ENCODE measurements around the gene FOXN1. TPM values are rescaled to one million over a fixed set of nuclear protein-coding genes. Genes with fewer than 3 reads are reported as not detected.

The FOXN1 gene
- total and polyA plus RNA-seq, 2 experiments from 2014 or later, result 0.87 TPM; not detected in 1

DNA sequence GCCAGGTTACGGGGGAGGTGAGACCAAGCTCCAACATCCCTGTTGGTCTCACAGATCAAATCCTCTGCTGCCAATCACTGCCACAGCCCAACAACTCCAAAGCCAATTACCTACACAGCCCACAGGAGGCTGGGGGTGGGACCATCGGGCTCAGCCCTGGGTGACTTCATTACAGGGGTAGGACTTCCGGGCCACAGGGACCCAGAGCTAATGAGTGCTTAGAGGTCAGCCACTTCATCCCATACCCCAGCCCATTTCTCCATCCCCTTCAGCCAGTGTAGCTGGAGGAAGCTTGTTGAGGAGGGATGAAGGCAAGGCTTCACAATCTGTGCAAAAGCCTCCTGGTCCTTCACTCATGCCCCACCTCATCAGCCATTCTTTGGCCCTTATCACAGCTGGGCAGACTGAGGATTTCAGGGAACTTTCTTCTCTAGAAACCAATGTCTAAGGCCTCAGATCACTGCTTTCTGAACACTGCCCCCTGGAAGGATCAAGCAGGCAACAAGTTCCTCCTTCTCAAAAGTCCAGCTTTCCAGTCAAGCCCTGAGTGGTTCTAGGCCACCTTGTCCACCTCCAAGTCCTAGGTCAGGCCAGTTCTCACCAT is 5.8 kb downstream of the FOXN1 start:
- TF ChIP-seq EZH2phosphoT487 (IDR thresholded peaks at IDR 0.05; ENCODE audit: low read depth, severe bottlenecking, unreplicated experiment) (no peak), EZH2 (IDR thresholded peaks at IDR 0.05; ENCODE audit: borderline replicate concordance) (no peak)
- TF ChIP-seq, protein P1, sequence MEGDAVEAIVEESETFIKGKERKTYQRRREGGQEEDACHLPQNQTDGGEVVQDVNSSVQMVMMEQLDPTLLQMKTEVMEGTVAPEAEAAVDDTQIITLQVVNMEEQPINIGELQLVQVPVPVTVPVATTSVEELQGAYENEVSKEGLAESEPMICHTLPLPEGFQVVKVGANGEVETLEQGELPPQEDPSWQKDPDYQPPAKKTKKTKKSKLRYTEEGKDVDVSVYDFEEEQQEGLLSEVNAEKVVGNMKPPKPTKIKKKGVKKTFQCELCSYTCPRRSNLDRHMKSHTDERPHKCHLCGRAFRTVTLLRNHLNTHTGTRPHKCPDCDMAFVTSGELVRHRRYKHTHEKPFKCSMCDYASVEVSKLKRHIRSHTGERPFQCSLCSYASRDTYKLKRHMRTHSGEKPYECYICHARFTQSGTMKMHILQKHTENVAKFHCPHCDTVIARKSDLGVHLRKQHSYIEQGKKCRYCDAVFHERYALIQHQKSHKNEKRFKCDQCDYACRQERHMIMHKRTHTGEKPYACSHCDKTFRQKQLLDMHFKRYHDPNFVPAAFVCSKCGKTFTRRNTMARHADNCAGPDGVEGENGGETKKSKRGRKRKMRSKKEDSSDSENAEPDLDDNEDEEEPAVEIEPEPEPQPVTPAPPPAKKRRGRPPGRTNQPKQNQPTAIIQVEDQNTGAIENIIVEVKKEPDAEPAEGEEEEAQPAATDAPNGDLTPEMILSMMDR (IDR thresholded peaks at IDR 0.05; ENCODE audit: poor library complexity), result no peak
- Histone ChIP-seq H3K4me1 (ENCODE audit: insufficient read depth) (no peaks in the 10 kb centered on the region), H3K4me2 (no peak overlapping the region), H3K27me3 (no peaks in the 10 kb centered on the region), H3K9me2 (replicated peaks; ENCODE audit: insufficient read depth) (no peaks in the 10 kb centered on the region), H3K9me3 (ENCODE audit: low read depth) (no peaks in the 10 kb centered on the region), H3K27ac (no peak overlapping the region), H3K36me3 (replicated peaks; ENCODE audit: insufficient read depth, low read depth) (no peaks in the 10 kb centered on the region), H3K4me3 (no peak overlapping the region), H2AFZ (no peak overlapping the region), H4K20me1 (ENCODE audit: insufficient read depth, poor library complexity, severe bottlenecking) (no peaks in the 10 kb centered on the region), H3K79me2 (no peaks in the 10 kb centered on the region)
- 85% methylated on average over 3 of the region's 3 CpGs for WGBS (ENCODE audit: low lambda C conversion rate, missing lambda C conversion rate)
- no peak for DNase-seq (ENCODE audit: low spot score)

- Histone ChIP-seq H3K36me3 (replicated peaks; ENCODE audit: insufficient read depth, low read depth) (no peaks in the 10 kb centered on the region), H3K4me2 (no peak overlapping the region), H3K4me3 (no peak overlapping the region), H3K9me2 (replicated peaks; ENCODE audit: insufficient read depth) (no peaks in the 10 kb centered on the region), H3K9me3 (ENCODE audit: low read depth) (no peaks in the 10 kb centered on the region), H2AFZ (no peak overlapping the region), H3K79me2 (no peaks in the 10 kb centered on the region), H3K27me3 (no peaks in the 10 kb centered on the region), H3K27ac (no peak overlapping the region), H4K20me1 (ENCODE audit: insufficient read depth, poor library complexity, severe bottlenecking) (no peaks in the 10 kb centered on the region), H3K4me1 (ENCODE audit: insufficient read depth) (no peaks in the 10 kb centered on the region)
- WGBS (ENCODE audit: low lambda C conversion rate, missing lambda C conversion rate), result 71% methylated on average over 7 of the region's 7 CpGs
- TF ChIP-seq EZH2phosphoT487 (IDR thresholded peaks at IDR 0.05; ENCODE audit: low read depth, severe bottlenecking, unreplicated experiment) (no peak), EZH2 (IDR thresholded peaks at IDR 0.05; ENCODE audit: borderline replicate concordance) (no peak)
- TF ChIP-seq, protein P1 (IDR thresholded peaks at IDR 0.05; ENCODE audit: poor library complexity), result no peak
- DNase-seq (ENCODE audit: low spot score), result no peak
Measured at GRCh38 chr17:28513476-28513875, 7.3 kb downstream of the FOXN1 start.

- no peak overlapping the region for H3K27ac ChIP-seq
Measured at GRCh38 chr17:28514561-28515002, 8.4 kb downstream of the FOXN1 start.

More at GRCh38 chr17:28514561-28515002, 8.4 kb downstream of the FOXN1 start:
- Histone ChIP-seq H2AFZ (no peak overlapping the region), H3K36me3 (replicated peaks; ENCODE audit: insufficient read depth, low read depth) (no peaks in the 10 kb centered on the region), H3K9me3 (ENCODE audit: low read depth) (no peaks in the 10 kb centered on the region), H3K27me3 (no peaks in the 10 kb centered on the region), H3K9me2 (replicated peaks; ENCODE audit: insufficient read depth) (no peaks in the 10 kb centered on the region), H3K4me1 (ENCODE audit: insufficient read depth) (no peaks in the 10 kb centered on the region), H3K4me2 (no peak overlapping the region), H3K79me2 (no peaks in the 10 kb centered on the region), H3K4me3 (no peak overlapping the region), H4K20me1 (ENCODE audit: insufficient read depth, poor library complexity, severe bottlenecking) (no peaks in the 10 kb centered on the region)
- no peak for DNase-seq (ENCODE audit: low spot score)
- 62% methylated on average over 16 of the region's 16 CpGs for WGBS (ENCODE audit: low lambda C conversion rate, missing lambda C conversion rate)
- TF ChIP-seq, protein P1 (IDR thresholded peaks at IDR 0.05; ENCODE audit: poor library complexity), result no peak
- TF ChIP-seq EZH2 (IDR thresholded peaks at IDR 0.05; ENCODE audit: borderline replicate concordance), result no peak
- no peak for TF ChIP-seq EZH2phosphoT487 (IDR thresholded peaks at IDR 0.05; ENCODE audit: low read depth, severe bottlenecking, unreplicated experiment)
